Chondrocyte (in vitro differentiated cells): Measurements from ENCODE around the gene CNOT9. TPM values are rescaled to one million over a fixed set of nuclear protein-coding genes. Genes with fewer than 3 reads are reported as not detected.
A peak's percentile ranks its signal among the peaks of the same experiment; 100 is the strongest.

Source experiments
- DNase-seq: peaks from one replicate; pipeline ENCODE4 v3.0.0; 2021; ENCODE audit warnings: mixed read lengths, low spot score
- H3K27ac Mint-ChIP-seq: one replicate; pipeline ENCODE4 v1.8.0; 2021; ENCODE audit warnings: mild to moderate bottlenecking, moderate library complexity, mixed read lengths; ENCODE audit not compliant: unreplicated experiment
- H3K27me3 Mint-ChIP-seq: 2 replicates; pipeline ENCODE4 v1.8.0; 2021; ENCODE audit warnings: low read depth, mixed read lengths
- H3K36me3 Mint-ChIP-seq: 2 replicates; pipeline ENCODE4 v1.8.0; 2021; ENCODE audit warnings: low read depth, mixed read lengths
- H3K4me1 Mint-ChIP-seq: 2 replicates; pipeline ENCODE4 v1.8.0; 2021; ENCODE audit warnings: low read depth, mild to moderate bottlenecking, mixed read lengths
- H3K4me3 Mint-ChIP-seq: one replicate; pipeline ENCODE4 v1.8.0; 2021; ENCODE audit warnings: mild to moderate bottlenecking, moderate library complexity, mixed read lengths; ENCODE audit not compliant: unreplicated experiment
- H3K9me3 Mint-ChIP-seq: 2 replicates; pipeline ENCODE4 v1.8.0; 2021; ENCODE audit warnings: low read depth, mixed read lengths
- CTCF ChIP-seq: fragments of 200-600 bp; sonication (generic); IDR thresholded peaks from 2 replicates; pipeline ENCODE4 v1.5.0; 2021; ENCODE audit warnings: antibody characterized with exemption, mild to moderate bottlenecking, moderate library complexity
- total RNA-seq: library from RNA; stranded (reverse); gene quantifications from 3 replicates; pipeline ENCODE4 v1.2.1, GENCODE V29; 2021

Gene CNOT9
- total RNA-seq, 1 donor from 2014 or later: 32.4 TPM

- TF ChIP-seq CTCF: no peak
- Mint-ChIP-seq H3K27me3 (no peaks in the 10 kb centered on the region), H3K9me3 (no peaks in the 10 kb centered on the region), H3K4me1 (peaks cover 4% of the 10 kb centered on the region), H3K4me3 (no peak overlapping the region), H3K36me3 (peaks cover 44% of the 10 kb centered on the region), H3K27ac (no peak overlapping the region)
- DNase-seq: no peak
These were observed 67.1 kb downstream of the CNOT9 start for GRCh38 chr2:218635719-218636118.

GRCh38 chr2:218638372-218638771 lies 69.7 kb downstream of the CNOT9 start:
- no peak for DNase-seq
- no peak for TF ChIP-seq CTCF
- Mint-ChIP-seq H3K36me3 (peaks cover 45% of the 10 kb centered on the region), H3K27me3 (no peaks in the 10 kb centered on the region), H3K4me3 (no peak overlapping the region), H3K4me1 (no peaks in the 10 kb centered on the region), H3K9me3 (no peaks in the 10 kb centered on the region), H3K27ac (no peak overlapping the region)

- Mint-ChIP-seq H3K36me3 (peaks cover 37% of the 10 kb centered on the region), H3K27me3 (no peaks in the 10 kb centered on the region), H3K27ac (no peak overlapping the region), H3K9me3 (no peaks in the 10 kb centered on the region), H3K4me1 (no peaks in the 10 kb centered on the region), H3K4me3 (no peak overlapping the region)
- peak; percentile 89 for DNase-seq
- TF ChIP-seq CTCF: no peak
These were observed 73.5 kb downstream of the CNOT9 start for GRCh38 chr2:218642121-218642656.

GRCh38 chr2:218642786-218643185 lies 74.1 kb downstream of the CNOT9 start:
- TF ChIP-seq CTCF: no peak
- H3K4me1 Mint-ChIP-seq: no peaks in the 10 kb centered on the region
- H3K36me3 Mint-ChIP-seq: peaks cover 35% of the 10 kb centered on the region
- no peaks in the 10 kb centered on the region for H3K9me3 Mint-ChIP-seq
- no peak overlapping the region for H3K27ac Mint-ChIP-seq
- no peaks in the 10 kb centered on the region for H3K27me3 Mint-ChIP-seq
- peak; percentile 90 for DNase-seq
- H3K4me3 Mint-ChIP-seq: no peak overlapping the region

GRCh38 chr2:218643751-218644310 lies 75.2 kb downstream of the CNOT9 start:
- Mint-ChIP-seq H3K9me3 (no peaks in the 10 kb centered on the region), H3K4me1 (no peaks in the 10 kb centered on the region), H3K4me3 (no peak overlapping the region), H3K27me3 (no peaks in the 10 kb centered on the region), H3K36me3 (peaks cover 32% of the 10 kb centered on the region), H3K27ac (no peak overlapping the region)
- no peak for DNase-seq
- TF ChIP-seq CTCF: no peak
